Type B pancreatic cell (in vitro differentiated cells): Measurements from ENCODE around the gene NUP210L. TPM values are rescaled to one million over a fixed set of nuclear protein-coding genes. Genes with fewer than 3 reads are reported as not detected.
"Not testable (repeated sequence)": the region's sequence is repeated elsewhere in the genome, so short reads cannot be mapped to it uniquely, and the experiment has no call there.

Experiments used
- DNase-seq: peaks from one replicate; pipeline ENCODE4 v3.0.0; 2021; ENCODE audit warnings: mixed read lengths; ENCODE audit not compliant: unreplicated experiment; ENCODE audit errors: extremely low spot score
- H3K27ac Mint-ChIP-seq: 2 replicates; pipeline ENCODE4 v1.8.0; 2021; ENCODE audit warnings: mild to moderate bottlenecking, mixed read lengths
- H3K27me3 Mint-ChIP-seq: 2 replicates; pipeline ENCODE4 v1.8.0; 2021; ENCODE audit warnings: mixed read lengths
- H3K36me3 Mint-ChIP-seq: 2 replicates; pipeline ENCODE4 v1.8.0; 2021; ENCODE audit warnings: mixed read lengths
- H3K4me1 Mint-ChIP-seq: one replicate; pipeline ENCODE4 v1.8.0; 2021; ENCODE audit warnings: mixed read lengths; ENCODE audit not compliant: unreplicated experiment
- H3K4me3 Mint-ChIP-seq: 2 replicates; pipeline ENCODE4 v1.8.0; 2021; ENCODE audit warnings: mild to moderate bottlenecking, mixed read lengths
- H3K9me3 Mint-ChIP-seq: 2 replicates; pipeline ENCODE4 v1.8.0; 2021; ENCODE audit warnings: mixed read lengths
- total RNA-seq: library from RNA; stranded (reverse); gene quantifications from 2 replicates; pipeline ENCODE4 v1.2.1, GENCODE V29; 2021; ENCODE audit warnings: low replicate concordance
- TF ChIP-seq, protein P1 (sequence below): fragments of 200-600 bp; sonication (generic); conservative IDR thresholded peaks from 2 replicates; pipeline ENCODE4 v1.5.0; 2021; ENCODE audit warnings: antibody characterized with exemption, mild to moderate bottlenecking

Gene NUP210L
- total RNA-seq, 1 donor from 2014 or later = not detected

DNA sequence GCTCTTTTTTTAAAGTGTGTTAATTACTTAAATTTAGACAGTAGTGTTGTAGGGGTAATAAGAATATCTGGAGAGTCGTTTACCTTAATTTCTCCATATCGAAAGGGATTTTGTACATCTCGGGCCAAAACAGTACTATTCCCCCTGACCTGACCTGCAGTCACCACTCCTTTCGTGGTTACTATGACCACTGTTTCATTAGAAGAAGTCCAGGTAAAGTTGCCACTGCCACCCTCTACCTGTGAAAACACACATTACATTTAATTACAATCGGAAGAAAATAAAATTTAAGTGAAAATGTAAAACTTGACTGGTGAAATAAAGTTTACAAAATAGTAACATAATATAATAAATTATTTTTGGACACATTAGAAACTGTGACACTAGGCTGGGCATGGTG is 37.2 kb downstream of the NUP210L start:
- Mint-ChIP-seq H3K36me3 (no peaks in the 10 kb centered on the region), H3K4me3 (no peak overlapping the region), H3K27ac (no peak overlapping the region), H3K4me1 (no peaks in the 10 kb centered on the region), H3K27me3 (no peaks in the 10 kb centered on the region), H3K9me3 (no peaks in the 10 kb centered on the region)
- TF ChIP-seq, protein P1, sequence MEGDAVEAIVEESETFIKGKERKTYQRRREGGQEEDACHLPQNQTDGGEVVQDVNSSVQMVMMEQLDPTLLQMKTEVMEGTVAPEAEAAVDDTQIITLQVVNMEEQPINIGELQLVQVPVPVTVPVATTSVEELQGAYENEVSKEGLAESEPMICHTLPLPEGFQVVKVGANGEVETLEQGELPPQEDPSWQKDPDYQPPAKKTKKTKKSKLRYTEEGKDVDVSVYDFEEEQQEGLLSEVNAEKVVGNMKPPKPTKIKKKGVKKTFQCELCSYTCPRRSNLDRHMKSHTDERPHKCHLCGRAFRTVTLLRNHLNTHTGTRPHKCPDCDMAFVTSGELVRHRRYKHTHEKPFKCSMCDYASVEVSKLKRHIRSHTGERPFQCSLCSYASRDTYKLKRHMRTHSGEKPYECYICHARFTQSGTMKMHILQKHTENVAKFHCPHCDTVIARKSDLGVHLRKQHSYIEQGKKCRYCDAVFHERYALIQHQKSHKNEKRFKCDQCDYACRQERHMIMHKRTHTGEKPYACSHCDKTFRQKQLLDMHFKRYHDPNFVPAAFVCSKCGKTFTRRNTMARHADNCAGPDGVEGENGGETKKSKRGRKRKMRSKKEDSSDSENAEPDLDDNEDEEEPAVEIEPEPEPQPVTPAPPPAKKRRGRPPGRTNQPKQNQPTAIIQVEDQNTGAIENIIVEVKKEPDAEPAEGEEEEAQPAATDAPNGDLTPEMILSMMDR = no peak
- no peak for DNase-seq

GRCh38 chr1:154115180-154115579 is 39.7 kb downstream of the NUP210L start:
- Mint-ChIP-seq H3K4me1 (no peaks in the 10 kb centered on the region), H3K27me3 (no peaks in the 10 kb centered on the region), H3K4me3 (no peak overlapping the region)

GRCh38 chr1:154104433-154105082 is 50.3 kb downstream of the NUP210L start:
- Mint-ChIP-seq H3K27me3 (no peaks in the 10 kb centered on the region), H3K4me1 (no peaks in the 10 kb centered on the region), H3K4me3 (no peak overlapping the region), H3K36me3 (no peaks in the 10 kb centered on the region), H3K9me3 (no peaks in the 10 kb centered on the region), H3K27ac (no peak overlapping the region)
- TF ChIP-seq, protein P1 = no peak
- DNase-seq = no peak

More at GRCh38 chr1:154115180-154115579, 39.7 kb downstream of the NUP210L start:
- Mint-ChIP-seq H3K36me3 (no peaks in the 10 kb centered on the region), H3K9me3 (no peaks in the 10 kb centered on the region), H3K27ac (no peak overlapping the region)
- no peak for DNase-seq
- TF ChIP-seq, protein P1 = no peak

GRCh38 chr1:154100141-154100540 is 54.7 kb downstream of the NUP210L start:
- H3K27ac Mint-ChIP-seq, H3K9me3 Mint-ChIP-seq, DNase-seq, H3K27me3 Mint-ChIP-seq, H3K36me3 Mint-ChIP-seq, H3K4me1 Mint-ChIP-seq, H3K4me3 Mint-ChIP-seq: not testable (repeated sequence)

GRCh38 chr1:154097873-154098272 is 57.0 kb downstream of the NUP210L start:
- H3K36me3 Mint-ChIP-seq = no peaks in the 10 kb centered on the region
- peaks cover 2% of the 10 kb centered on the region for H3K27me3 Mint-ChIP-seq
- no peak overlapping the region for H3K27ac Mint-ChIP-seq
- H3K4me1 Mint-ChIP-seq = no peaks in the 10 kb centered on the region
- DNase-seq = no peak
- no peak overlapping the region for H3K4me3 Mint-ChIP-seq
- no peaks in the 10 kb centered on the region for H3K9me3 Mint-ChIP-seq
- TF ChIP-seq, protein P1 = no peak

DNA sequence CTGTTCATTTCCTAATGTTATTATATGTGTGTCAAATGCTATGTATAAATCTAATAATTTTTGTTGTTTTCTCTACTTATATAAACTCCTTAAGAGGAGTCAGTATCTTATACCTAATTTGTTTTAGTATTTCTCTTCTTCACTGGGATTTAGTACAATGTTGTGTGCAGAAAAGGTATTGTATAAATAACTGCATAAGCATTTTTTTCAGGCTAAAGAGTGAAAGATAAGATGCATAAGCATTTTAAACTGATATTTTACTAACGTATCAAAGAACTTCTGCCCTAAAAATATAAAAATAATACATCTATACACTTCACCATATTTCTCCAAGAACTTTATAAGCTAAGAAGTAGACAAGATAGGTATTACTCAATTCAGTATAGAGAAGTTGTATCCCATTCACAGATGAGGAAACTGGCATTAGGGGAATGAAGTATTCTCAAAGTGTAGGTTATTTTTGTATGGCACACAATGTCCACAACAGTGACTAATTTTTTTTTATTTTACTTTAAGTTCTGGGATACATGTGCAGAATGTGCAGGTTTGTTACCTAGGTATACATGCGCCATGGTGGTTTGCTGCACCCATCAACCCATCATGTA is 59.3 kb downstream of the NUP210L start:
- H3K4me1 Mint-ChIP-seq = no peaks in the 10 kb centered on the region
- H3K4me3 Mint-ChIP-seq = no peak overlapping the region
- DNase-seq = no peak
- H3K27ac Mint-ChIP-seq = no peak overlapping the region
- H3K9me3 Mint-ChIP-seq = no peaks in the 10 kb centered on the region
- peaks cover 2% of the 10 kb centered on the region for H3K27me3 Mint-ChIP-seq
- H3K36me3 Mint-ChIP-seq = no peaks in the 10 kb centered on the region
- TF ChIP-seq, protein P1 = no peak
